Right cardiac atrium (tissue), 5 donors: ENCODE data around the gene SEPTIN12. TPM values are rescaled to one million over a fixed set of nuclear protein-coding genes. Genes with fewer than 3 reads are reported as not detected.
"Not testable (repeated sequence)": the region's sequence is repeated elsewhere in the genome, so short reads cannot be mapped to it uniquely, and the experiment has no call there.

Source experiments
- ATAC-seq, 2 donors: fragments of 200-7000 bp; cut with Tn5 transposase; one replicate each; pipeline versions ENCODE4 v1.8.0 to v1.9.1; 2020; ENCODE audit warnings: moderate library complexity in 2 of 2, mild to moderate bottlenecking in 1 of 2
- DNase-seq, 3 donors: peaks; one replicate each; pipeline ENCODE4 v3.0.0-alpha.2; 2020
- H3K27ac ChIP-seq: one replicate; pipeline ENCODE4 v1.5.1; 2013; ENCODE audit warnings: mild to moderate bottlenecking, low read length, control low read depth, moderate library complexity
- H3K27me3 ChIP-seq: one replicate; pipeline ENCODE4 v1.6.1; 2013; ENCODE audit not compliant: control insufficient read depth, insufficient read depth
- H3K4me1 ChIP-seq: one replicate; pipeline ENCODE4 v1.6.1; 2013; ENCODE audit warnings: low read length; ENCODE audit not compliant: control insufficient read depth, insufficient read depth
- H3K4me3 ChIP-seq: one replicate; pipeline ENCODE4 v1.5.1; 2013; ENCODE audit warnings: low read length, control low read depth
- H3K9me3 ChIP-seq: one replicate; pipeline ENCODE4 v1.6.1; 2013; ENCODE audit warnings: low read length; ENCODE audit not compliant: control insufficient read depth
- WGBS: extraction: QIAGEN DNeasy Blood & Tissue Kit; methylation state at CpG from one replicate; pipeline ENCODE4 v1.1.7; 2013; 5-methylcytosine and 5-hydroxymethylcytosine counted together
- intact Hi-C, 4 donors: fragments of 100-400 bp; cut with DNase I; formaldehyde crosslinking; loops; one replicate each; pipeline versions ENCODE4 v1.11.0 to v1.14.0; 2022 to 2023
- polyA plus RNA-seq: library from polyadenylated mRNA; stranded (reverse); fragments of 200-250 nt; gene quantifications from one replicate; pipeline ENCODE4 v1.2.3, GENCODE V29; 2013
- total RNA-seq, 4 donors: library from RNA; stranded (reverse); fragmentation: NEBNext Ultra II Directional; extraction: Animal tissue kit (Norgen Biotek cat#: 25700); gene quantifications; one replicate each; pipeline ENCODE4 v1.2.1, GENCODE V29; 2021
- donor health status: healthy with polysubstance abuse.
- donor health status: DM: no; HTN: yes; CAD: no.
- donor health status: DM: no; HTN: no; CAD: no.
- donor health status: DM: no; HTN: yes; CAD: no; lungs with severe emphysema.
- donor health status: DM: yes; HTN: yes; CAD: no.

The SEPTIN12 gene
- total and polyA plus RNA-seq, 5 donors: 0.64 TPM; not detected in 4

DNA sequence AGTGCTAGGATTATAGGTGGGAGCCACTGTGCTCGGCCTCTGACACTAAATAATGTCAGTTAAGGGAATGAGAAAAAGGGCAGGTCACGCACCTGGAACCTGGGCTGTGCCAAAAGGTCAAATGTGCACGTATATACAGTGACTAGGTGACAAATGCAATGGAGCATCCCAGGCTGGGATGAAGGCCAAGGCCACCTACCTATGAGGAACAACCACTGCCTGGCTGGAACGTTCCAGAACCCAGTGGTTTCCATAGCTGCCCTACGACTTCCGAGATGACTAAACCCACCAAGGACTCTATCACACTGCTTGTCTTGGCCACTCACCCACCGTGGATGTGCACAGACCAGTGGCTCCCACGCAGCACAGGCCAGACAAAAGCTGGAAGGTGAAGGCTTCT is 37.2 kb downstream of the SEPTIN12 start:
- intact Hi-C loops: no loop called here
- no peak overlapping the region for H3K27ac ChIP-seq
- H3K4me1 ChIP-seq: no peaks in the 10 kb centered on the region
- ATAC-seq (no peak), DNase-seq (peak in 2 of 3 donors; percentile 15 to 36)
- no peaks in the 10 kb centered on the region for H3K9me3 ChIP-seq
- no peaks in the 10 kb centered on the region for H3K27me3 ChIP-seq
- no peak overlapping the region for H3K4me3 ChIP-seq
- WGBS: 83% methylated on average over 8 of the region's 8 CpGs

DNA sequence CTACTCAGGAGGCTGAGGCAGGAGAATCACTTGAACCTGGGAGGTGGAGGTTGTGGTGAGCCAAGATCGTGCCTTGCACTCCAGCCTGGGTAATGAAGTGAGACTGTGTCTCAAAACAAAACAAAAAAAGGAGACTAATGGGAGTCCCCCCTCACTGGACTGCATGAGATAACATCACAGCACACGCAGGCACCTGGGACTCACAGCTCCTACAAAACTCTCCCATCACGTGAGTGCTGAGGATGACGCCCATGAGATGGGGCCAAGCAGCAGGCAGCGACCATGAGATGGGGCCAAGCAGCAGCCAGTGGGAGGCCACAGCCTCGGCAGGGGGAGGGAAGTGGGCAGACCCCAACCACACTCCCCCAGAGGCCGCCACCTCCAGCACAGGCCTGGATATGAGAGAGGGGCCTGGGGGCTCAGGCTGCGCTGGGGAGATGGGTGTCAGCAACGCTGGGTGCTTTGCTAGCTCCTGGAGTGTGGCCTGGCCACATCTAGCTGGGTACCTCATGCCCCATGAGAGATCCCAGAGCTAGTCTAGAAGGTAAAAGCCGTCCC is 38.4 kb downstream of the SEPTIN12 start:
- Histone ChIP-seq H3K4me1 (no peaks in the 10 kb centered on the region), H3K4me3 (no peak overlapping the region), H3K27me3 (no peaks in the 10 kb centered on the region), H3K9me3 (no peaks in the 10 kb centered on the region), H3K27ac (no peak overlapping the region)
- 90% methylated on average over 10 of the region's 10 CpGs for WGBS
- ATAC-seq (no peak), DNase-seq (peak in 2 of 3 donors; percentile 6 to 40)
- intact Hi-C loops: no loop called here

GRCh38 chr16:4748682-4749411 is 39.3 kb downstream of the SEPTIN12 start:
- Histone ChIP-seq H3K9me3 (no peaks in the 10 kb centered on the region), H3K27me3 (no peaks in the 10 kb centered on the region), H3K27ac (no peak overlapping the region), H3K4me3 (no peak overlapping the region), H3K4me1 (no peaks in the 10 kb centered on the region)
- WGBS: 88% methylated on average over 16 of the region's 16 CpGs
- ATAC-seq (no peak), DNase-seq (peak in 2 of 3 donors; percentile 36 to 39)
- intact Hi-C loops: no loop called here

- Histone ChIP-seq H3K4me3 (no peak overlapping the region), H3K9me3 (no peaks in the 10 kb centered on the region), H3K27ac (no peak overlapping the region), H3K4me1 (no peaks in the 10 kb centered on the region), H3K27me3 (no peaks in the 10 kb centered on the region)
- no peak for ATAC-seq
- DNase-seq: peak in 1 of 3 donors; percentile 1
- WGBS: 78% methylated on average over 14 of the region's 14 CpGs
- intact Hi-C loops: no loop called here
Observed at GRCh38 chr16:4747906-4748681, 40.1 kb downstream of the SEPTIN12 start.

GRCh38 chr16:4746991-4747574 is 41.1 kb downstream of the SEPTIN12 start:
- H3K4me3 ChIP-seq: no peak overlapping the region
- H3K9me3 ChIP-seq: no peaks in the 10 kb centered on the region
- intact Hi-C loops: no loop called here
- H3K27ac ChIP-seq: no peak overlapping the region
- DNase-seq (peak in 2 of 3 donors; percentile 63 to 70), ATAC-seq (peak; percentile 3 to 12)
- 49% methylated on average over 15 of the region's 15 CpGs for whole genome bisulfite sequencing
- H3K27me3 ChIP-seq: no peaks in the 10 kb centered on the region
- H3K4me1 ChIP-seq: no peaks in the 10 kb centered on the region

- peak in 1 of 3 donors; percentile 36 for DNase-seq
- WGBS: 83% methylated on average over 8 of the region's 8 CpGs
- no peaks in the 10 kb centered on the region for H3K9me3 ChIP-seq
- ATAC-seq: no peak
- no peaks in the 10 kb centered on the region for H3K27me3 ChIP-seq
- H3K4me3 ChIP-seq: no peak overlapping the region
- intact Hi-C loops: no loop called here
- H3K27ac ChIP-seq: no peak overlapping the region
- H3K4me1 ChIP-seq: no peaks in the 10 kb centered on the region
Observed at GRCh38 chr16:4746215-4746614, 41.9 kb downstream of the SEPTIN12 start.

GRCh38 chr16:4745274-4745569 is 42.9 kb downstream of the SEPTIN12 start:
- ATAC-seq: no peak
- H3K4me3 ChIP-seq: no peak overlapping the region
- DNase-seq: peak in 2 of 3 donors; percentile 6 to 43
- H3K27ac ChIP-seq: no peak overlapping the region
- H3K9me3 ChIP-seq: no peaks in the 10 kb centered on the region
- intact Hi-C loops: no loop called here
- no peaks in the 10 kb centered on the region for H3K27me3 ChIP-seq
- WGBS: 79% methylated on average over 3 of the region's 3 CpGs
- no peaks in the 10 kb centered on the region for H3K4me1 ChIP-seq

- peak in 2 of 3 donors; percentile 31 to 45 for DNase-seq
- intact Hi-C loops: no loop called here
Observed at GRCh38 chr16:4744555-4745273, 43.4 kb downstream of the SEPTIN12 start.

DNA sequence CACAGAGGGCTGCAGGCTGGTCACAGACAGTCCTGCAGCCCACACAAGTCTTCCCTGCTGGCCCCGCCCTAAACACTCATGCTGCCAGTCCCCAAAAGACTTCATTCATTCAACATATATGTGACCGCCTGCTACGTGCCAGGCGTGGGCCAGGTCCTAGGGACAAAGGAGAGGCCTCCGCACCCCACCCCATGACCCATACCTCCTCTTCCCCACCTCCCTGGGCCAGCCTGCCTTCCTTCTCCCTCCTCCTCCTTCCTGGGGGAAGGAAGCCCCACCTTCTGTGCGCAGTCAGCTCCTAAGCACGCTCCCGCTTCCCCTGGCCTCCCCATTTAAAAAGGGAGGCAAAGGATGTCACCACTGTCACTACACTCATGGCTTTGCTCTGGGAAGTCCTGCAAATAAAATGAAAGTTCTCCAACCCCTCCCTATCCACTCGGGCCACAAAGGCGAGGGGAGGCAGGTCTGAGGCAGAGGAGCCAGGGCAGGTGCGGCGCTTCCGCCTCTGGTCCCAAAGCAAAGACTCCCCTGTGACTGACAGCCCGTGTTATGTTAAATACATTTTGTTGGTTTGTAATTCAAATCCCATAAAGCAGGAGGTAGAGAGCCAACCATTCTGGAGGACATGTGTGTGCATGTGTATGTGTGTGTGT is 44.8 kb downstream of the SEPTIN12 start:
- Histone ChIP-seq H3K4me1 (no peaks in the 10 kb centered on the region), H3K27ac (no peak overlapping the region), H3K9me3 (no peaks in the 10 kb centered on the region), H3K4me3 (no peak overlapping the region), H3K27me3 (no peaks in the 10 kb centered on the region)
- intact Hi-C loops: no loop called here
- peak in 1 of 2 donors; percentile 49 for ATAC-seq
- 36% methylated on average over 14 of the region's 14 CpGs for WGBS
- DNase-seq: peak in 2 of 3 donors; percentile 26 to 45

More at GRCh38 chr16:4744555-4745273, 43.4 kb downstream of the SEPTIN12 start:
- WGBS: 68% methylated on average over 13 of the region's 13 CpGs
- Histone ChIP-seq H3K9me3 (no peaks in the 10 kb centered on the region), H3K27ac (no peak overlapping the region), H3K4me1 (no peaks in the 10 kb centered on the region), H3K4me3 (no peak overlapping the region), H3K27me3 (no peaks in the 10 kb centered on the region)
- ATAC-seq: no peak

GRCh38 chr16:4738370-4738769 is 49.8 kb downstream of the SEPTIN12 start:
- H3K27me3 ChIP-seq, H3K4me3 ChIP-seq, H3K27ac ChIP-seq, H3K9me3 ChIP-seq, ATAC-seq, intact Hi-C loops, H3K4me1 ChIP-seq: not testable (repeated sequence)
- 78% methylated on average over 5 of the region's 5 CpGs for WGBS
- peak in 1 of 3 donors; percentile 8 for DNase-seq
